NCI-H510A treated with DMSO at 0.1 percent for 48 hours (cell line): Measurements from ENCODE around the gene ARID3A.
"Not testable (repeated sequence)": the region's sequence is repeated elsewhere in the genome, so short reads cannot be mapped to it uniquely, and the experiment has no call there.

Source experiments
- DNase-seq: peaks from one replicate; lab custom pipeline; 2025; lab: John Stamatoyannopoulos, UW

ARID3A gene, protein sequence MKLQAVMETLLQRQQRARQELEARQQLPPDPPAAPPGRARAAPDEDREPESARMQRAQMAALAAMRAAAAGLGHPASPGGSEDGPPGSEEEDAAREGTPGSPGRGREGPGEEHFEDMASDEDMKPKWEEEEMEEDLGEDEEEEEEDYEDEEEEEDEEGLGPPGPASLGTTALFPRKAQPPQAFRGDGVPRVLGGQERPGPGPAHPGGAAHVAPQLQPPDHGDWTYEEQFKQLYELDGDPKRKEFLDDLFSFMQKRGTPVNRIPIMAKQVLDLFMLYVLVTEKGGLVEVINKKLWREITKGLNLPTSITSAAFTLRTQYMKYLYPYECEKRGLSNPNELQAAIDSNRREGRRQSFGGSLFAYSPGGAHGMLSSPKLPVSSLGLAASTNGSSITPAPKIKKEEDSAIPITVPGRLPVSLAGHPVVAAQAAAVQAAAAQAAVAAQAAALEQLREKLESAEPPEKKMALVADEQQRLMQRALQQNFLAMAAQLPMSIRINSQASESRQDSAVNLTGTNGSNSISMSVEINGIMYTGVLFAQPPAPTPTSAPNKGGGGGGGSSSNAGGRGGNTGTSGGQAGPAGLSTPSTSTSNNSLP

DNA sequence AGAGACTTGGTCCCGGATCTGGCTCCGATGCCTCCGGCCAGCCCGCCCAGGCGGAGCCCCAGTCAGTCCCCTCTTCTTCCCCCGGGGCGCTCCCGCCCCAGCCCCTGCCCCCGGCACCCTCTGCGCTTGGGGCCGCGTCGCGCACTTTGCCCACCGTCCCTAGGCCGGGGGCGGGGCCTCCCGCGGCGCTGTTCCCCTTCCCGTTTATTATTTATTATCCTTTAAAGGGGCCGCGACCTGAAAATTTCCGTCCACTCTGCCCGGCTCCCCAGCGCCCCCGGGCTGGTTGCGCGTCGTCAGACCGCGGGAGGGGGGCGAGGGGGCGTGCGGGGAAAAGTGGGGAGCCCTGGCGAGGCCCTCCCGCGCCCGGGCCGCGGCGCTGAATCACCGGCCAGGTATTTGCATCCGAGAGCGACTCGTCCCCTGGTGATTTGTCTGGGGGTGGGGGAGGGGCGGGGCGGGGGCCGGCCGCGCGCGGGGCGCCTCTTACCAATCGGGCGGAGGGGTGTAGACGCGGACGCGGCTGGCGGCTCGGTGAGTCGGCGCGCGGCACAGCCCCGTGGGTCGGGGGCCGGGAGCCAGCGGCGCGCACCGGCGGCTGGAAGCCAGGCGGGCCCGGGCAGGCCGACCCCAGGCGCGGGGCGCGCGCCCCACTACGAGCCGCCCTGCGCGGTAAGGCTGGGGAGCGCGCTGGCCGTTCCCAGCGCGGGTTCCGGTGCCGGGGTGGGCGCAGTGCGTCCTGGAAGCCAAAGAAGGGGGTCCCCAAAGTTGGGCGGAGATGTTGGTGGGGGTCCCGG, at the start of gene ARID3A:
TSS of gene ARID3A (plus strand) at position 510 of the 797 bp plus-strand sequence. CDS start 3,494 bp downstream, outside the sequence.
- peak; percentile 55 for DNase-seq

- no peak for DNase-seq
Measured at GRCh38 chr19:876089-876488, 49.7 kb upstream of the ARID3A start.

DNA sequence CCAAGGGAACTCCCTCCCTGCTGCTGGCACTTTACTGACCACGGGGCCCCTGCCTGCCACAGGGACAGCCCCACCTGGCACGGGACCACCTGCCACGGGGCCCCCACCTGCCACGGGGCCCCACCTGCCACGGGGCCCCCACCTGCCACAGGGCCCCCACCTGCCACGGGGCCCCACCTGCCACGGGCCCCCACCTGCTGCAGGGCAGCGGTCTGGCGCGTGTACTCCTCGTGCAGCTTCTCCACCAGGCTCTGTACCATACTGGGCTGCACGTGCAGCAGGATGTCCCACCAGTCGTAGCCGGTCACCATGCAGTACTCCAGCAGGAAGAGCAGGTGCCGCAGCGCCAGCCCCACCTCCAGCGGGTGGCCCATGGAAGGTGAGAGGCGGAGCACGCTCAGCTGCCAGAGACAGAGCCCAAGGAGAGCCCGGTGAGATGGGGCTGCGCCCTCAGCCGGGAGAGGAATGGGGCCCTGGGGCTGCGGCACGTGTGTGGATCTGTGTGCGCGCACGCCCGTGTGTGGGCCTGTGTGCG, 49.0 kb upstream of the ARID3A start:
- DNase-seq, result no peak

- DNase-seq, result not testable (repeated sequence)
Measured at GRCh38 chr19:877992-878660, 47.7 kb upstream of the ARID3A start.

- DNase-seq, result not testable (repeated sequence)
Measured at GRCh38 chr19:878751-879561, 46.9 kb upstream of the ARID3A start.

DNA sequence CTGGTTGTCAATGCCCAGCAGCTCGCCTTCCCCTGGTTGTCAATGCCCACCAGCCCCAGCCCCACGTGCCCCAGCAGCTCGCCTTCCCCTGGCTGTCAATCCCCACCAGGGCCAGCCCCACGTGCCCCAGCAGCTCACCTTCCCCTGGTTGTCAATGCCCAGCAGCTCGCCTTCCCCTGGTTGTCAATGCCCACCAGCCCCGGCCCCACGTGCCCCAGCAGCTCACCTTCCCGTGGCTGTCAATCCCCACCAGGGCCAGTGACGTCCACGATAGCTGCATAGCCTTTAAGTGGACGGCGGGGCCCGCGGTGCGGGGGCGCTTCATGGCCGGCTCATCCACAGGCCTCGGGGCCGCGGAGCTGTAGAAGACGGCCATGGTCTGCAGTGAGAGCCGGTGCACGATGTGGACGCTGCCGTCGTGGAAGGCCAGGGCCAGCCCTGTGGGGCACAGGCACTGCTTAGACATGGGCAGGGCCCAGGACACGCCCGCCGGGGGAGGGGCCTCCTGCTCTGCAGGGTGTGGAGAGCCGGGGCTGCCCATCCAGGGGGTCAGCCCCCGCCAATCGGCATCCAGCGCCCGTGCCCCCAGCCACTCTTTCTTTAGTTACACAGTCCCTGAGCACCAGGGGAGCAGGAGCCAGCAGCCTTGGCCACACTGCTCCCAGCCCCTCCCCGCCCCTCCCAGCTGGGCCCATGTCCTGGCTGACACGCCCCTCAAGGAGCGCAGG, 46.0 kb upstream of the ARID3A start:
- no peak for DNase-seq

DNA sequence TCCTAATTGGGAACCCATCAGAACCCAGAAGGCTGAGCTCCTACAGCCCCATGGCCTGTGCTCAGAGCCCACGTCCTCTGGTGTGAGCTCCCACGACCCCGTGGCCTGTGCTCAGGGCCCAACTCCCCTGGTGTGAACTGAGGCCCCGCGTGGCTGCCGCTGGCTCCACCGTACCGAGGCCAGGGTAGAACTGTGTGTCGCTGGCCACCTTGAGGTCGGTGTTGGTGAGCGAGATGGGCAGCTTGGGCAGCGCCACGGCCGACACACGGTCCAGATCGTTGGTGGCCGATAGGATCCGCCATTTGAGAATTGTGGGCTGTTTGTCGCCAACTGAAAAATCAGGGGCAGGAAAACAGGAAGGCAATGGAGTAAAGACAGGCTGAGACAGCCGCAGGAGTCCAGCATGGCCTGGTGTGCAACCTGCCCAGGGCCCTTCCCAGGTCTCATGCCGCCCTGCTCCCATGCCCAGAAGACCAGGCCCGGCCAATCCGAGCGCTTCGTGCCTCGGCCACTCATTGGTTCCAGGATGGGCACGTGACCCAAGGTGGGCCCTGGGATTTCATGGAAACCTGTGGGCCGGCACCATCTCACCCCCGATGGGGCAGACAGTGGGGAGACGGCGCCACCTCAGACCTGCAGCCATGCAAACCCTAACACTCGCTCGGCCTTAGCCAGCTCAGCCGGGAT, 44.3 kb upstream of the ARID3A start:
- DNase-seq, result no peak

GRCh38 chr19:882871-883497, 42.9 kb upstream of the ARID3A start:
- DNase-seq, result no peak

GRCh38 chr19:883661-884211, 42.1 kb upstream of the ARID3A start:
- no peak for DNase-seq

- DNase-seq, result no peak
Measured at GRCh38 chr19:884420-885211, 41.2 kb upstream of the ARID3A start.

GRCh38 chr19:885536-886224, 40.2 kb upstream of the ARID3A start:
- DNase-seq, result no peak

DNA sequence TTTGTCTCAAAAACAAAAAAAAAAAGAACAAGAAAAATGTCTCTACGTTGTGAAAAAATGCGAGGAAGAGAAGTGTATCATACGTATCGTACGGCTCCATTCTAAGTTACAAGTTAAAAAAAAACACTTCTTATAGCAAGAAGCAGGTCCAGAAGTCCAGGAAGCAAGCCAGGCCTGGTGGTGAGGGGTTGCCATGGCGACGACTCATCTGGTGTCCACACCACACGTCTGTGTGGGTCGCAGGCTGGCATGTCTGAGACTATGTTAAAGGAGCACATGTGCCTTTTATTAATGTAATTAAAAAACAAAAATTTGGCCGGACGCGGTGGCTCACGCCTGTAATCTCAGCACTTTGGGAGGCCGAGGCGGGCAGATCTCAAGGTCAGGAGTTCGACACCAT, 38.8 kb upstream of the ARID3A start:
- no peak for DNase-seq

DNA sequence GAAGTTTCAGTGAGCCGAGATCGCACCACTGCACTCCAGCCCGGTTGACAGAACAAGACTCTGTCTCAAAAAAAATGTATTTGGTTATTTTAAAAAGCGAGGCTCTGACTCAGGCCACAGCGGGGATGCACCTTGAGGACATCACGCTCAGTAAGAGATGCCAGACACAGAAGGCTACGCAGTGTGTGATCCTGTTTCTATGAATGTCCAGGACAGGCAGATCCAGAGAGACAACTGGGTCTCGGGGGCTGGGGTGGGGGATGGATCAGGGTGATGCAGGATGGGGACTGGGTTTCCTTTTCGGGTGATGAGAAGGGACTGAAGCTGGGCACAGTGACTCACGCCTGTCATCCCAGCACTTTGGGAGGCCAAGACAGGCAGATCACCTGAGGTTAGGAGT, 38.2 kb upstream of the ARID3A start:
- no peak for DNase-seq

- no peak for DNase-seq
Measured at GRCh38 chr19:888581-889385, 37.1 kb upstream of the ARID3A start.

DNA sequence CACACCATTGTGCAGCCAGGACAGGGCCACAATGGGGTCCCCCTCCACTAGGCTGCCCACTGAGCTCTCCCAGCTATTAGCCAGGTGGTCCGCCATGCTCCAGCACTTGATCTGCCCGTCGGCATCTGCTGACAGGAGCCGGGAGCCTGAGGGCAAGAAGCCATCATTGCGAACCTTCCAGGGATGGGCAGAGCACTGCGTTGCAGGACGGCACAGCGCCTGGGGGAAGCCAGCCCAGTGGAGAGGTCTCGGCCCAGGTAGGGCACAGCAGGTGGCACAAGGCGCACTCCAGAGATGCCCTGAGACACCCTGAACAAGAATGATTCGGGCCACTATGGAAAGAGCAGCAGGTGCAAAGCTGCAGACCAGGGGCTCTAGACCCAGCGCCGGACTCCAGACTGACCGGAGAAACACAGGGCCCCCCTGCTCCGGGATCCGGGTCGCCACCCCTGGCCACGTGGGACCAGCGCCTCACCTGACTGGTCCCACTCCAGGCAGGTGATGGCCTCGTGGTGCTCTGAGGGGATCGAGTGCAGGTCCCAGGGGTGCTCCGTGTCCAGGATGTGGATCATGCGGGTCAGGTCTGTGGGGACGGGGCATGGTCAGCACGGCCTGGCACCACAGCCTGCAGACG, 36.1 kb upstream of the ARID3A start:
- DNase-seq, result no peak

GRCh38 chr19:890831-891230, 35.0 kb upstream of the ARID3A start:
- DNase-seq, result no peak
